GF-D8 (cell line): ENCODE data around the gene UPK2.

Experiments used
- DNase-seq: peaks from one replicate; lab custom pipeline; 2025; lab: John Stamatoyannopoulos, UW

The UPK2 gene

GRCh38 chr11:118956094-118956846, at the start of gene UPK2:
Gene UPK2 (plus strand): TSS chr11:118956298. CDS start chr11:118956351, 53 bp downstream.
- DNase-seq, result peak; percentile 66

- DNase-seq, result peak; percentile 66
These were observed 48.8 kb upstream of the UPK2 start for GRCh38 chr11:118907051-118908042.

GRCh38 chr11:118908264-118908663, 47.8 kb upstream of the UPK2 start:
- DNase-seq, result no peak

- no peak for DNase-seq
These were observed 47.0 kb upstream of the UPK2 start for GRCh38 chr11:118908901-118909618.

- DNase-seq, result no peak
These were observed 46.3 kb upstream of the UPK2 start for GRCh38 chr11:118909619-118910308.

- DNase-seq, result no peak
These were observed 45.6 kb upstream of the UPK2 start for GRCh38 chr11:118910309-118911112.

GRCh38 chr11:118911113-118911879, 44.8 kb upstream of the UPK2 start:
- no peak for DNase-seq

- no peak for DNase-seq
These were observed 44.0 kb upstream of the UPK2 start for GRCh38 chr11:118911880-118912741.

- DNase-seq, result no peak
These were observed 43.2 kb upstream of the UPK2 start for GRCh38 chr11:118912742-118913410.

- DNase-seq, result peak; percentile 37
These were observed 42.5 kb upstream of the UPK2 start for GRCh38 chr11:118913411-118914125.

GRCh38 chr11:118914178-118914918, 41.8 kb upstream of the UPK2 start:
- DNase-seq, result no peak

- DNase-seq, result peak; percentile 50
These were observed 41.1 kb upstream of the UPK2 start for GRCh38 chr11:118914987-118915386.

- DNase-seq, result no peak
These were observed 40.7 kb upstream of the UPK2 start for GRCh38 chr11:118915396-118915795.

GRCh38 chr11:118915941-118916841, 39.9 kb upstream of the UPK2 start:
- DNase-seq, result no peak

GRCh38 chr11:118916842-118917388, 39.2 kb upstream of the UPK2 start:
- no peak for DNase-seq
